Pancreas (tissue), 10 donors: ENCODE data around the gene MAD1L1. TPM values are rescaled to one million over a fixed set of nuclear protein-coding genes. Genes with fewer than 3 reads are reported as not detected.

Source experiments
- ATAC-seq, 4 donors: fragments of 200-7000 bp; cut with Tn5 transposase; one replicate each; pipeline versions ENCODE4 v1.8.0 to v1.9.1; 2020; ENCODE audit warnings: mild to moderate bottlenecking in 4 of 4, moderate library complexity in 4 of 4
- DNase-seq, 6 donors: peaks; one replicate each; pipeline ENCODE4 v3.0.0-alpha.2; 2020
- FAIRE-seq: peaks from 2 replicates; lab custom pipeline; 2012; peaks lifted over from hg19 to GRCh38; lab: Jason Lieb, UNC
- H3K27ac ChIP-seq, 4 donors: fragments of 200-600 bp; sonication (generic); 1 replicate in 3 of 4; 2 replicates in 1 of 4; pipeline versions ENCODE4 v1.5.0 to v1.8.0; 2020
- H3K27me3 ChIP-seq, 4 donors: fragments of 200-600 bp; one replicate each; pipeline ENCODE4 v1.8.0; 2021
- H3K36me3 ChIP-seq, 3 donors: fragments of 200-600 bp; sonication (generic) in 1 of 3; one replicate each; pipeline versions ENCODE4 v1.5.0 to v1.8.0; 2020 to 2021
- H3K4me1 ChIP-seq, 3 donors: fragments of 200-600 bp; one replicate each; pipeline ENCODE4 v1.8.0; 2021
- H3K4me3 ChIP-seq, 4 donors: fragments of 200-600 bp; sonication (generic) in 2 of 4; one replicate each; pipeline versions ENCODE4 v1.5.0 to v1.8.0; 2020 to 2021
- H3K9me3 ChIP-seq, 4 donors: fragments of 200-600 bp; one replicate each; pipeline ENCODE4 v1.8.0; 2021
- CTCF ChIP-seq, 4 donors: fragments of 200-600 bp; sonication (generic) in 3 of 4; IDR thresholded peaks; one replicate each; pipeline versions ENCODE4 v1.5.0 to v1.8.0; 2021; ENCODE audit warnings: antibody characterized with exemption in 4 of 4
- WGBS, 2 donors: extraction: QIAGEN DNeasy Blood & Tissue Kit; methylation state at CpG; one replicate each; pipeline ENCODE4 v1.1.7; 2013; 5-methylcytosine and 5-hydroxymethylcytosine counted together
- intact Hi-C, 3 donors: fragments of 100-400 bp; cut with DNase I; formaldehyde crosslinking; loops; one replicate each; pipeline versions ENCODE4 v1.11.1 to v1.14.2; 2022
- polyA plus RNA-seq, 2 donors: library from polyadenylated mRNA; stranded (reverse); fragments of 200-250 nt; gene quantifications; one replicate each; pipeline ENCODE4 v1.2.3, GENCODE V29; 2013
- total RNA-seq, 6 donors: library from RNA; stranded (reverse); fragmentation: NEBNext Ultra II Directional in 4 of 6; extraction: Animal tissue kit (Norgen Biotek cat#: 25700) in 4 of 6; gene quantifications; one replicate each; pipeline versions ENCODE4 v1.2.1 to v1.2.4, GENCODE V29; 2021 to 2023
- donor health status: healthy with polysubstance abuse.
- donor health status: DM: no; HTN: no; CAD: no; lungs with moderate emphysema.
- donor health status: DM: no; HTN: no; CAD: no.
- donor health status: control.
- donor health status: control.
- donor health status: Bipolar disorder and iron deficiency.
- donor health status: DM: yes; HTN: yes; CAD: no.
- donor health status: DM: no; HTN: no; CAD: no.
- donor health status: DM: no; HTN: no; CAD: no.
- donor health status: DM: yes; HTN: yes; CAD: no.

The MAD1L1 gene
- total and polyA plus RNA-seq, 8 donors: 9.8 to 28.2 (median 11.9) TPM

DNA sequence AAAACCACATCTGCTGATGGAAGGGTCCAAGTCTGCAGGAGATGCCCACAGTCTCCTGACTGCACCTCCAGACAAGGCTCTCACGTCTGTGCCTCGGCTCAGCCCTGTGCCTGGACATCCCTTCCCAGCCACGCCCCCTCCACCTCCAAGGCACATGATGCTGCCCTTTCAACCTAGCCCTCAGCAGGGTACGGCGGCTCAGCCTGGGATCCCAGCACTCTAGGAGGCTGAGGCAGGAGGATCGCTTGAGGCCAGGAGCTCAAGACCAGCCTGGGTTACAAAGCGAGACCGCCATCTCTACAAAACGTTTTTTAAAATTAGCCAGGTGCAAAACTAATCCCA, 14.3 kb downstream of the MAD1L1 start:
- WGBS, 2 donors: 84 to 88% methylated on average over 9 of the region's 9 CpGs
- FAIRE-seq: no peak

GRCh38 chr7:2217716-2218443, 14.9 kb downstream of the MAD1L1 start:
- no peaks in the 10 kb centered on the region for H3K9me3 ChIP-seq
- H3K4me1 ChIP-seq: no peaks in the 10 kb centered on the region
- DNase-seq: peak in 1 of 6 donors; percentile 40
- peaks cover 0 to 10% (median 3%) of the 10 kb centered on the region in 3 donors for H3K36me3 ChIP-seq
- ATAC-seq: no peak
- H3K4me3 ChIP-seq: no peak overlapping the region
- FAIRE-seq: no peak
- WGBS, 2 donors: 87 to 89% methylated on average over 19 of the region's 19 CpGs
- intact Hi-C loops: loop anchor here in 2 of 3 donors (10.0 kb wide), 2 partner anchors 553 to 633 kb away; no protein-coding TSS in a partner anchor
- H3K27me3 ChIP-seq: no peaks in the 10 kb centered on the region
- TF ChIP-seq CTCF (IDR thresholded peaks at IDR 0.05): no peak
- no peak overlapping the region for H3K27ac ChIP-seq

More for the DNA sequence above, 14.3 kb downstream of the MAD1L1 start:
- Histone ChIP-seq H3K4me3 (no peak overlapping the region), H3K27me3 (no peaks in the 10 kb centered on the region), H3K36me3 (peaks cover 0 to 9% (median 3%) of the 10 kb centered on the region in 3 donors), H3K4me1 (no peaks in the 10 kb centered on the region), H3K27ac (no peak overlapping the region), H3K9me3 (no peaks in the 10 kb centered on the region)
- no peak for TF ChIP-seq CTCF (IDR thresholded peaks at IDR 0.05)
- intact Hi-C loops: loop anchor here in 2 of 3 donors (10.0 kb wide), 2 partner anchors 554 to 634 kb away; no protein-coding TSS in a partner anchor
- DNase-seq: no peak
- no peak for ATAC-seq

DNA sequence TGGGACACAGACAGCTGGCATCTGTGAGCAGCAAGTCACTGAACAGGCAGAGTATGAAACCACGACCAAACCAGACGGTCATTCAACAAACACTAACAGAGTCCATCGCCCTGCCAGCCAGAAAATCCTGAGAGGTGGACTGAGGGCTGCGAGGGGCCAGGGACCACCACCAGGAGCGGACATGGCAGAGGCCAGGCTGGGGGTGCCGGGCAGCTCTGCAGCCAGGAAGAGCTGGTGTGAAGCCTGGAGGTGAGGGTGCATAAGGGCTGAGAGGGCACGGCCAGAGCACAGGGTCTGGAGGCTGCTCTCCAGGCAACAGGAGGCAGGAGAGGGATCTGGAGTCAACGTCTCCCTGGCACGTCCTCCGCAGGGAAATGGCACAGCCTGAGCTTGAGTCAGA, 15.5 kb downstream of the MAD1L1 start:
- Histone ChIP-seq H3K27ac (no peak overlapping the region), H3K4me1 (no peaks in the 10 kb centered on the region), H3K4me3 (no peak overlapping the region), H3K9me3 (no peaks in the 10 kb centered on the region), H3K36me3 (peaks cover 0 to 17% (median 3%) of the 10 kb centered on the region in 3 donors), H3K27me3 (no peaks in the 10 kb centered on the region)
- no peak for ATAC-seq
- no peak for FAIRE-seq
- intact Hi-C loops: loop anchor here in 2 of 3 donors (10.0 kb wide), 2 partner anchors 552 to 632 kb away; no protein-coding TSS in a partner anchor
- DNase-seq: no peak
- no peak for TF ChIP-seq CTCF (IDR thresholded peaks at IDR 0.05)
- 83 to 95% methylated on average over 10 of the region's 10 CpGs for WGBS, 2 donors

- Histone ChIP-seq H3K9me3 (no peaks in the 10 kb centered on the region), H3K36me3 (peaks cover 0 to 17% (median 3%) of the 10 kb centered on the region in 3 donors), H3K27ac (no peak overlapping the region), H3K4me3 (no peak overlapping the region), H3K27me3 (no peaks in the 10 kb centered on the region), H3K4me1 (no peaks in the 10 kb centered on the region)
- ATAC-seq: no peak
- no peak for FAIRE-seq
- DNase-seq: peak in 1 of 6 donors; percentile 54
- intact Hi-C loops: loop anchor here in 2 of 3 donors (10.0 kb wide), 2 partner anchors 551 to 631 kb away; no protein-coding TSS in a partner anchor
- WGBS, 2 donors: 93 to 94% methylated on average over 17 of the region's 17 CpGs
- no peak for TF ChIP-seq CTCF (IDR thresholded peaks at IDR 0.05)
Observed at GRCh38 chr7:2215851-2216250, 16.9 kb downstream of the MAD1L1 start.

- intact Hi-C loops: loop anchor here in 2 of 3 donors (10.0 kb wide), 2 partner anchors 550 to 630 kb away; no protein-coding TSS in a partner anchor
- Histone ChIP-seq H3K9me3 (no peaks in the 10 kb centered on the region), H3K36me3 (peaks cover 0 to 17% (median 3%) of the 10 kb centered on the region in 3 donors), H3K4me3 (no peak overlapping the region), H3K4me1 (no peaks in the 10 kb centered on the region), H3K27me3 (no peaks in the 10 kb centered on the region), H3K27ac (no peak overlapping the region)
- WGBS, 2 donors: 91 to 98% methylated on average over 9 of the region's 9 CpGs
- no peak for FAIRE-seq
- peak in 1 of 6 donors; percentile 11 for DNase-seq
- ATAC-seq: no peak
- no peak for TF ChIP-seq CTCF (IDR thresholded peaks at IDR 0.05)
Observed at GRCh38 chr7:2214636-2215035, 18.1 kb downstream of the MAD1L1 start.
